Activated naive CD8-positive, alpha-beta T cell treated with anti-CD3 and anti-CD28 coated beads, Interleukin-2, amount 50 U/mL, for 16 hours (primary cell): ENCODE data around the gene SNX7.

Experiments used
- DNase-seq: peaks from one replicate; pipeline ENCODE4 v3.0.0-alpha.2; 2020; ENCODE audit warnings: low read depth, low spot score

Gene SNX7

DNA sequence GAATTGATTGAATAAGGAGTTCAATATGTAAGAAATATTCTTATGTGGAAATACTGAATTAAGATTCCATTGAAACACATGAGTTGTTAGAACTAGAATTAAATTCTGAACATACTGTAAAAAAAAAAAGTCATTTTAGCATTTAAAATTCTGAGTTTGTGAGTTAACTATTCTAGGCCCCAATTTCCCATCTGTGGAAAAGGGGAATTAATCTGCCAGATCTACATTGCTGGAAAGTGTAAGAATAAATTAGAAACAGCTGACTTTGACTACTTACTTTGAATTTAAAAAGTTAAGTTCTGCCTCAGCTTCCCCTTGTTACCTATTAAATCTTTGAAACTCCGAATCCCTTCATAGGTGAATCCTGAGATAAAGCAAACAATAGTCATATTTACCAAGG is 103.0 kb downstream of the SNX7 start:
- DNase-seq, result no peak

DNA sequence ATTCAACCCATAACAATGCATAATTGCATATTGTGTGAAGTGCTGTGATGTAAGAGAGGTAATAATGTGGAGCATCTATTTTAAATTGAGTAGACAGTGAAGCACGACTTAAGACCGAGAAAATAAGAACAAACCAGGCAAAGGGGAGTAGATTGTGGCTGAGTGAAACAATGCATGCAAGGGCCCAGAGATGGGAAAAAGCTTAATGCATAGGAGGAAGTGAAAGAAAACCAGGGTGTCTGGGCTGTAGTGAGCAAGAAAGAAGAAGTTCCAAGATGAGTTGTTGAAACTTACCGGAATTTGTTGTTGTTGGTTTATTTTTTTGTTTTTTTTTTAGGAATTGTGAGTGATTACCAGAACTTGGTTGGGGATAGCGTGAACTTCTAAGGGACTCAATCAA is 104.7 kb downstream of the SNX7 start:
- no peak for DNase-seq

DNA sequence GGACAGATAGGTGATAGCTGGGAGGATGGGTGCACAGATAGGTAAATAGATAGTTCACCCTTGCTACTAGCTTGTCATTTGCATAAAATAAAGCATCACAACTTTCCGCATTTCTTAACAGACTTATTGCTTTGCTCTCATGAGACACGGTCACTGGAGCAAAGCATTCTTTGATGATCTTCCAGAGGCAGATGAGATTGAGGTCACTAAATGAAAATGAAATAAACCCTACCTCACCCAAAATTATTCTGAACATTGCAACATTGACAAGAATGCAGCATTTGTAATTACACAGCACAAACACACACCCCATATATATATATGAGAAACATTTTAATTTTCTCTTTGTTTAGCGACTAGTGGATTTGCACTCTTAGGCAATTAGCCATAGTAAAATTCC is 107.6 kb downstream of the SNX7 start:
- no peak for DNase-seq

DNA sequence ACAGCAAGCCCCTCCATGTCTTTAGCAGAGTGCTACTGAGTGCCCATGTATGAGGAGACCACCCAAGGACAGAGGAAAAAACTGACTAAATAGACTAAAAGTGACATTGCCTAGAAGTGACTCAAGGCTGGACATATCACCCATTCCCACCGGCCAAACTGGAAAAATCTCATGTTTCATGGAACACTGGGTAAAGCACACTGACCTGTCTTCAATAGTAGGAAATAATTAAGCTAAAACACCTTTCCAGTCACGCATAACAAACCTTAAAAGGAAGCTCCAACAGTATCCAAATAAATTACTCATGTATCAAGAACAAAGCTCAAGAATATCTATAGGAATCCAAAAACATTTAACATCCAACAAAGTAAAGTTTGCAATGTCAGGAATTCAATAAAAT is 120.4 kb downstream of the SNX7 start:
- no peak for DNase-seq

DNA sequence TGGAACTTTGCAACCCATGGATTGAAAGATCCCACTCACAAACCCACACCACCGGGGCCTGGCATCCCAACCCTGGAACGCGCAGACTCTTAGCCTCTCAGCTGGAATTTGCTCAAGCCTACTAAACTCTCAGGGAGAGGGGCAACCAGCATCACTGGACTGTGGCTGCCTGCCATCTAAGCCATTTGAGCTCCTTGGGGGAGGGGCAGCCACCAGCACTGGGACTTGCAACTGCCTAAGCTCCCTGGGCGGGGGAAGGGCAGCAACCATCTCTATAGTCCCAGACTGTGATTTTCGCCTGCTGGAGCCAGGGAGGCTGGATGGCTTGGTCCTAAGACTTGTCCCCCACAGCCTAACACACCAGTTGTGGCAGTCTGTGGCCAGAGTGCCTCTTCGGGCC is 122.3 kb downstream of the SNX7 start:
- no peak for DNase-seq

DNA sequence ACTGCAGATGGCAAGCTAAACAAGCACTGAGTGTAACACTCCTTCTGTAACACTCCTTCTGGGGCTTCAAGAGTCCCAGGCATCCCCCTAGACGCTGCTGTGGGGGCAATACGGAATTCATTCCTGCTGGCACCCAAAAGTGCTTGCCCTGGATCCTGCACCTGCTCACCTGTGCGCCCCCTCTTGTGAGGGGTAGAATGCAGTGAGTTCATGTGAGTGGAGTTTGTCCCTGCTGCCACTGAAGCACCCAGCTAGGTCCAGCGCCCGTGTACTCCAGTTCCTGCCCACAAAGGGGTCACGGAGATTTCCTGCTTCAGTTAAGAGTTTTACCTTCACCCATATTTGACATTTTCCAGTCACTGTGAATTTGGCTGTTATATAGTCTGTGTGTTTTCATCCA is 130.0 kb downstream of the SNX7 start:
- DNase-seq, result no peak

DNA sequence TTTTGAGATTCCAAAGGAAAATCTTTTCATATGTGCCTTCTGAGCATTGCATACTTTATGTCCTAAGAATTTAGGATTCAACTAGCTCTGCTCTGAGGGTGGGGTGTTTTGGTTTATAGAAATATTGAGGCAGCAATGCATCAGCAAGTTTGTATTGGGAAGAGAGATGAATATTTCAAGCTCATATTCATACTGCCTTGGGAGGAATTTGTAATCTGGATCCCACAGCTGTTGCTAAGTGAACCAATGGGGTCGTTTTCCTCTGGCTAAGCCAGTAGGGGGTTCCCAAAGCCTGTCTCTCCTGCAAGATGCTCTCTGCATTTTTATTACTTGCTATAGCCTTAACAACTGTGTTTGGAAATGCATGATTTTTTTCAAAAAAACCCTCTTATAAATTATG is 130.6 kb downstream of the SNX7 start:
- DNase-seq, result no peak

DNA sequence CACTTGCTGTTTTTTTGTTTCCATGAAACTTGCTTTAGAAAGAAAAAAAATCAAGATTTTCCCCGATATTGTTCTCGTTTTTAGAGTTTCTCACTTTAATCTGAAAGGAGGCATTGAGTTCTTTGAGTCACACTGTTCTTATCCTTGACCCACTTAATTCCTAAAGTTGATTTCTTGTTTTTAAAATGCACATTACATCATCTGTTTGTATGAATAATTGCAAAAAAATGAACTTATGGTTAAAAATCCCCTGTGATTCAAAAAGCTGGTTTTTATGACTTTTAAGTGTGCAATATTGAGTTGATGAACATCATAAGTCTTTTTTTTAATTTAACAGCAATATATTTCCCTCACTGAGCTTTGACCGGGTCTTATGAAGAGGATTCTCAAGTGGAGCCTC is 131.6 kb downstream of the SNX7 start:
- DNase-seq, result no peak

DNA sequence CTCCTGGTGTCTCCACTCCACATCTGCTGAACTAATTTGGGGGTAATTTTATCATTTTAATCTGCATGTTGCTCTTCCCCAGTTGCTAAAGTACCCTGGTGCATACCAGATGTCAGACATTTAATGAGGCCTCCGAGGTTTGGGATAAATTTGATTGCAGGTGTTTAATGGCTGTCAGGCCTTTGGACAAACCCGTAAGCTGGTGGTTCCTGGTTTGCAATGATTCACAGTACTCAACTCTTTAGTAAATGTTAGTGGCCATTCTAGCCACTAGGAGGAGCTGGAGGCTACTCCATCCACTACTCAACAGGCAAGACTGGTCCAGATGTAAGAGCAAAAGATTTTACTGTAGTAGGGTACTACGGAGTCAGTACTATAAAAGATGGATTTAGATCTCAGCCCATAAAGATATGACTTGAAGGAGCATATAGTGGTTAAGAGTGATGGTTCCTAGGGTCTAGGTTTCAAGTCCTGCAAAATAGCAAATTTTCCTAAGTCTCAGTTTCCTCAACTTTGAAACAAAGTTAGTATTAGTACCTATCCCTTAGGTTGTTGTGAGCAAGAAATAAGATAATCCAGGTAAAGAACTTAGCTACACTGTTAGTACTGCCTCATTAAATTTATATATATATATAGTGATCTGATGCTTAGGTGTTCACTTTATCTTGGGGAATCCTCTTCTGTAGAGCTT is 132.8 kb downstream of the SNX7 start:
- DNase-seq, result peak; percentile 2

DNA sequence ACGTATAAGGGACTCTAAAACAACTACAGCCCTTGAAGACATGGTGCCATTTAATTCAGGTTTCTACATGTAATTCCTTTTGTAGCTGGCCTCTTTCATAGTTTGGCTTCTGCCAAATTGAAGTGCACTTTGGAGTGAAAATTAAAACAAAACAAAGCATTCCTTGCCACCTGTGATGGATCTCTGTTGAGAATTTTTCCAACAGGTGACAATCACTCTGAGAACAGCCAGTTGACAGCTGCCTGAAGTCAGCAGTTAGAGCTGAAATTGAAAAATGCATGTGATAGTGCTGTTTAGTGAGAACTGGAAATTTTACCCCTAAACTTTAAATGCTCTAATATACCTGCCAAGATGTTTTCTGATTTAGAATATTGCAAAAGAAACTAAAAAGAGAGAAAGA is 134.5 kb downstream of the SNX7 start:
- DNase-seq, result no peak

DNA sequence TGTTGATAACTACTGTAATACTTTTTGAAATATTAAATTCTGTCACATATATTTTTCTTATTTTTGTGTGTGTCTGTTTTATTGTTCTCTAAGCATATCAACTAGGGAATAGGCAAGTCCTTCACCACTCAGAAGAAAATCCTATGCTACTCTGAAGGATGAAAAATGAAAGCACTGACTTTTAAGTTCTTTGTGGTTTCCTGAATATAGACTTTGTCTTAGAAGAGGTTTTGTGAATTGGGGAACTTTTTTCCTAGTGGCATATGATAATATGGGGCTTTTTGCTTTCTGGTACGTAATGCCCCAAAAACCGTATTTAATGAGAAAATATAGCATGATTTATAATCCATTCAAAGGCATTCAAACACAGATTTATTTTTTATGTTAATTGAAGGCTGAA is 136.0 kb downstream of the SNX7 start:
- no peak for DNase-seq
